Measurements from ENCODE around the gene OR4D9. TPM values are rescaled to one million over a fixed set of nuclear protein-coding genes. Genes with fewer than 3 reads are reported as not detected.
A peak's percentile ranks its signal among the peaks of the same experiment; 100 is the strongest.
"Not testable (repeated sequence)": the region's sequence is repeated elsewhere in the genome, so short reads cannot be mapped to it uniquely, and the experiment has no call there.

The OR4D9 gene
- total RNA-seq, 1 experiment from 2014 or later = not detected

- CTCF ChIA-PET = no interaction called here
- TF ChIP-seq CTCF (IDR thresholded peaks at IDR 0.05) (no peak), SIN3A (IDR thresholded peaks at IDR 0.05; ENCODE audit: borderline replicate concordance, insufficient read depth, low read depth, low read length) (no peak), POLR2AphosphoS5 (IDR thresholded peaks at IDR 0.05; ENCODE audit: low read depth, low read length) (no peak), REST (IDR thresholded peaks at IDR 0.05; ENCODE audit: insufficient read depth in 1 of 2, low read depth in 2 of 2, low read length in 1 of 2) (no peak), TCF7L2 (IDR thresholded peaks at IDR 0.05; ENCODE audit: low read depth, low read length) (no peak)
- Histone ChIP-seq H3K4me3 (ENCODE audit: low read depth in 2 of 2, low read length in 2 of 2) (no peak overlapping the region), H3K27ac (ENCODE audit: low read length) (no peak overlapping the region), H3K9me3 (ENCODE audit: control insufficient read depth, insufficient read depth, low read depth, low read length) (no peaks in the 10 kb centered on the region), H3K4me1 (ENCODE audit: control insufficient read depth, insufficient read depth, low read length) (peaks cover 12% of the 10 kb centered on the region), H3K36me3 (ENCODE audit: control insufficient read depth, insufficient read depth, low read length) (no peaks in the 10 kb centered on the region), H3K27me3 (ENCODE audit: control insufficient read depth, insufficient read depth, low read length) (no peaks in the 10 kb centered on the region)
- intact Hi-C loops (cut with micrococcal nuclease; ENCODE audit: unreplicated experiment) (no loop called here), in situ Hi-C loops (cut with HindIII; ENCODE audit: low pct_unique_long_range_greater_than_20kb, low sequenced_read_pairs) (no loop called here)
- BruUV-seq (replicated peaks) = no TSS peak
- DNase-seq (ENCODE audit: low read depth, low spot score) (no peak), ATAC-seq (no peak)
- POLR2A ChIA-PET = interaction anchor here (0.7 kb wide), 1 partner anchor 435 kb away, joined by 3 read pairs; the partner anchor contains the start of gene FAM111B
Measured at GRCh38 chr11:59542142-59542810, 30.9 kb downstream of the OR4D9 start.

- BruUV-seq (replicated peaks); H3K9me3 ChIP-seq (ENCODE audit: control insufficient read depth, insufficient read depth, low read depth, low read length); ATAC-seq; H3K27ac ChIP-seq (ENCODE audit: low read length); POLR2A ChIA-PET; H3K4me3 ChIP-seq (ENCODE audit: low read depth in 2 of 2, low read length in 2 of 2); H3K36me3 ChIP-seq (ENCODE audit: control insufficient read depth, insufficient read depth, low read length); H3K27me3 ChIP-seq (ENCODE audit: control insufficient read depth, insufficient read depth, low read length); in situ Hi-C loops (cut with HindIII; ENCODE audit: low pct_unique_long_range_greater_than_20kb, low sequenced_read_pairs); CTCF ChIA-PET; DNase-seq (ENCODE audit: low read depth, low spot score); intact Hi-C loops (cut with micrococcal nuclease; ENCODE audit: unreplicated experiment): not testable (repeated sequence)
- peaks cover 11% of the 10 kb centered on the region for H3K4me1 ChIP-seq (ENCODE audit: control insufficient read depth, insufficient read depth, low read length)
Measured at GRCh38 chr11:59543713-59544112, 32.4 kb downstream of the OR4D9 start.

- no peak for TF ChIP-seq POLR2AphosphoS5 (IDR thresholded peaks at IDR 0.05; ENCODE audit: low read depth, low read length)
- TF ChIP-seq REST (IDR thresholded peaks at IDR 0.05; ENCODE audit: insufficient read depth in 1 of 2, low read depth in 2 of 2, low read length in 1 of 2) = no peak
- TF ChIP-seq TCF7L2 (IDR thresholded peaks at IDR 0.05; ENCODE audit: low read depth, low read length) = no peak
- TF ChIP-seq SIN3A (IDR thresholded peaks at IDR 0.05; ENCODE audit: borderline replicate concordance, insufficient read depth, low read depth, low read length) = no peak
- no peak for TF ChIP-seq CTCF (IDR thresholded peaks at IDR 0.05)
- CTCF ChIA-PET = no interaction called here
- no peaks in the 10 kb centered on the region for H3K36me3 ChIP-seq (ENCODE audit: control insufficient read depth, insufficient read depth, low read length)
- H3K27me3 ChIP-seq (ENCODE audit: control insufficient read depth, insufficient read depth, low read length) = no peaks in the 10 kb centered on the region
- peak overlapping the region; percentile 75 for H3K27ac ChIP-seq (ENCODE audit: low read length)
- ATAC-seq (no peak), DNase-seq (ENCODE audit: low read depth, low spot score) (no peak)
- TSS peak; percentile 92 for BruUV-seq (replicated peaks)
- in situ Hi-C loops (cut with HindIII; ENCODE audit: low pct_unique_long_range_greater_than_20kb, low sequenced_read_pairs) (no loop called here), intact Hi-C loops (cut with micrococcal nuclease; ENCODE audit: unreplicated experiment) (no loop called here)
- H3K9me3 ChIP-seq (ENCODE audit: control insufficient read depth, insufficient read depth, low read depth, low read length) = no peaks in the 10 kb centered on the region
- POLR2A ChIA-PET = no interaction called here
- H3K4me1 ChIP-seq (ENCODE audit: control insufficient read depth, insufficient read depth, low read length) = peaks cover 16% of the 10 kb centered on the region
- peak overlapping the region; percentile 26 to 50 for H3K4me3 ChIP-seq (ENCODE audit: low read depth in 2 of 2, low read length in 2 of 2)
Measured at GRCh38 chr11:59544869-59545178, 33.5 kb downstream of the OR4D9 start.
